HepG2 (cell line): ENCODE results near the gene CDK11B. TPM values are rescaled to one million over a fixed set of nuclear protein-coding genes. Genes with fewer than 3 reads are reported as not detected.

Experiments used
- ARNTL ChIP-seq: sonication (generic); formaldehyde crosslinking; IDR thresholded peaks from 2 replicates; pipeline ENCODE4 v1.4.0; 2020; ENCODE audit warnings: mild to moderate bottlenecking, missing genetic modification reagents
- KDM5B ChIP-seq: sonication (generic); formaldehyde crosslinking; IDR thresholded peaks from 2 replicates; pipeline ENCODE4 v1.4.0; 2020; ENCODE audit warnings: missing genetic modification reagents, mild to moderate bottlenecking, borderline replicate concordance
- KLF15 ChIP-seq: sonication (generic); formaldehyde crosslinking; IDR thresholded peaks from 2 replicates; pipeline ENCODE4 v1.8.1; 2023; ENCODE audit warnings: borderline replicate concordance, mild to moderate bottlenecking, inconsistent platforms, missing genetic modification reagents, mixed read lengths
- NFKBIZ ChIP-seq: IDR thresholded peaks from 2 replicates; pipeline ENCODE4 v1.6.1; 2018; ENCODE audit warnings: missing genetic modification reagents, missing compliant biosample characterization
- PHF8 ChIP-seq: sonication (generic); formaldehyde crosslinking; IDR thresholded peaks from 2 replicates; pipeline ENCODE4 v1.5.0; 2020; ENCODE audit warnings: missing genetic modification reagents
- PLRG1 ChIP-seq: fragments of 450-650 bp; conservative IDR thresholded peaks from 2 replicates; pipeline ENCODE4 v1.6.1; 2016
- RBM39 ChIP-seq: fragments of 200-400 bp; formaldehyde crosslinking; IDR thresholded peaks from one replicate; pipeline ENCODE4 v1.6.1; 2018; ENCODE audit warnings: antibody characterized with exemption, mild to moderate bottlenecking, low read depth, low read length; ENCODE audit not compliant: poor library complexity, severe bottlenecking
- RNF2 ChIP-seq: fragments of 450-650 bp; conservative IDR thresholded peaks from 2 replicates; pipeline ENCODE4 v1.6.1; 2016; ENCODE audit warnings: low read depth
- RXRB ChIP-seq: IDR thresholded peaks from 2 replicates; pipeline ENCODE4 v1.6.1; 2016; ENCODE audit warnings: borderline replicate concordance, missing genetic modification reagents, missing compliant biosample characterization
- SP2 ChIP-seq: sonication (generic); formaldehyde crosslinking; IDR thresholded peaks from 2 replicates; pipeline ENCODE4 v1.5.1; 2020; ENCODE audit warnings: mild to moderate bottlenecking, missing genetic modification reagents
- ZBTB21 ChIP-seq: sonication (generic); formaldehyde crosslinking; IDR thresholded peaks from 2 replicates; pipeline ENCODE4 v1.4.0; 2020; ENCODE audit warnings: missing genetic modification reagents
- ZFY ChIP-seq: sonication (generic); formaldehyde crosslinking; IDR thresholded peaks from 2 replicates; pipeline ENCODE4 v1.4.0; 2020; ENCODE audit warnings: missing genetic modification reagents
- ZIK1 ChIP-seq: sonication (generic); formaldehyde crosslinking; IDR thresholded peaks from 2 replicates; pipeline ENCODE4 v1.5.0; 2020; ENCODE audit warnings: mild to moderate bottlenecking, low read depth, missing genetic modification reagents, borderline replicate concordance
- ZNF260 ChIP-seq: sonication (generic); formaldehyde crosslinking; IDR thresholded peaks from 2 replicates; pipeline ENCODE4 v1.4.0; 2020; ENCODE audit warnings: missing genetic modification reagents, low read depth, mild to moderate bottlenecking, borderline replicate concordance
- ZNF282 ChIP-seq: fragments of 450-650 bp; IDR thresholded peaks from 2 replicates; pipeline ENCODE4 v1.6.1; 2018; ENCODE audit not compliant: partially characterized antibody
- ZNF317 ChIP-seq: sonication (generic); formaldehyde crosslinking; IDR thresholded peaks from 2 replicates; pipeline ENCODE4 v1.5.0; 2020; ENCODE audit warnings: mild to moderate bottlenecking, missing genetic modification reagents
- ZNF326 ChIP-seq: sonication (generic); formaldehyde crosslinking; IDR thresholded peaks from 2 replicates; pipeline ENCODE4 v1.4.0; 2020; ENCODE audit warnings: missing genetic modification reagents, borderline replicate concordance
- ZNF614 ChIP-seq: IDR thresholded peaks from 2 replicates; pipeline ENCODE4 v1.6.1; 2018; ENCODE audit warnings: missing biosample characterization, missing genetic modification reagents, inconsistent platforms, borderline replicate concordance
- ZSCAN30 ChIP-seq: sonication (generic); formaldehyde crosslinking; IDR thresholded peaks from 2 replicates; pipeline ENCODE4 v1.5.0; 2020; ENCODE audit warnings: mild to moderate bottlenecking, missing genetic modification reagents
- polyA plus RNA-seq, 8 experiments: library from polyadenylated mRNA; depleted of rRNA in 3 of 8; stranded (reverse) in 7 of 8; unstranded in 1 of 8; fragments of >200 nt; fragmentation: Illumina TruSeq in 4 of 8; extraction: Trizol in 4 of 8; gene quantifications; 2 replicates each; pipeline versions ENCODE4 v1.2.1 to v1.2.3, GENCODE V29; 2011 to 2016; ENCODE audit warnings: low read depth in 4 of 8, missing spikeins in 1 of 8, mixed read lengths in 1 of 8; ENCODE audit not compliant: insufficient read depth in 1 of 8
- total RNA-seq, 5 experiments: library from RNA; depleted of rRNA; stranded (reverse); fragments of >200 nt; fragmentation: Illumina TruSeq; extraction: Trizol; gene quantifications; 2 replicates each; pipeline ENCODE4 v1.2.3, GENCODE V29; 2016; ENCODE audit warnings: low read depth in 1 of 5
- TF ChIP-seq, protein P1 (sequence below): sonication (generic); formaldehyde crosslinking; IDR thresholded peaks from 2 replicates; pipeline ENCODE4 v1.4.0; 2020; ENCODE audit warnings: missing genetic modification reagents, borderline replicate concordance
- TF ChIP-seq, protein P2 (sequence below): sonication (generic); formaldehyde crosslinking; IDR thresholded peaks from 2 replicates; pipeline ENCODE4 v1.5.0; 2020; ENCODE audit warnings: missing genetic modification reagents, mild to moderate bottlenecking, borderline replicate concordance
- TF ChIP-seq, protein P3 (sequence below): sonication (generic); formaldehyde crosslinking; IDR thresholded peaks from 2 replicates; pipeline ENCODE4 v1.5.0; 2020; ENCODE audit warnings: mild to moderate bottlenecking, missing genetic modification reagents
- TF ChIP-seq, protein P4 (sequence below): sonication (generic); formaldehyde crosslinking; IDR thresholded peaks from 2 replicates; pipeline ENCODE4 v1.8.0; 2022; ENCODE audit warnings: missing genetic modification reagents, low read depth, mild to moderate bottlenecking, borderline replicate concordance
- TF ChIP-seq, protein P5 (sequence below): sonication (generic); formaldehyde crosslinking; IDR thresholded peaks from 2 replicates; pipeline ENCODE4 v1.5.0; 2020; ENCODE audit warnings: missing genetic modification reagents, mild to moderate bottlenecking, borderline replicate concordance

The CDK11B gene
- total and polyA plus RNA-seq, 2 of the 13 experiments (the other 11 are each of a cell fraction or from before 2014, with no cell fraction given) = 3.6 to 15.1 TPM

GRCh38 chr1:1678581-1679380 lies 20.0 kb upstream of the CDK11B start (continued):
- TF ChIP-seq RNF2 (no peak), ZIK1 (CRISPR knock-in tag) (no peak), ARNTL (CRISPR knock-in tag) (0 out of 2 replicates have a peak, but pooled peaks have one; percentile 27), ZNF282 (no peak), KLF15 (CRISPR knock-in tag) (0 out of 2 replicates have a peak, but pooled peaks have one; percentile 50), NFKBIZ (peak; percentile 52; the same call in 1 of the 2 replicates), KDM5B (peak; percentile 90; the same call in 1 of the 2 replicates), ZFY (CRISPR knock-in tag) (peak; percentile 94), RXRB (CRISPR knock-in tag) (peak; percentile 87), ZSCAN30 (CRISPR knock-in tag) (no peak), PLRG1 (no peak), ZBTB21 (CRISPR knock-in tag) (peak; percentile 42; the same call in 1 of the 2 replicates), SP2 (CRISPR knock-in tag) (no peak), RBM39 (no peak), PHF8 (CRISPR knock-in tag) (peak; percentile 67), ZNF614 (CRISPR knock-in tag) (peak; percentile 100), ZNF326 (no peak), ZNF260 (CRISPR knock-in tag) (no peak), ZNF317 (0 out of 2 replicates have a peak, but pooled peaks have one; percentile 46)
- TF ChIP-seq, protein P1, sequence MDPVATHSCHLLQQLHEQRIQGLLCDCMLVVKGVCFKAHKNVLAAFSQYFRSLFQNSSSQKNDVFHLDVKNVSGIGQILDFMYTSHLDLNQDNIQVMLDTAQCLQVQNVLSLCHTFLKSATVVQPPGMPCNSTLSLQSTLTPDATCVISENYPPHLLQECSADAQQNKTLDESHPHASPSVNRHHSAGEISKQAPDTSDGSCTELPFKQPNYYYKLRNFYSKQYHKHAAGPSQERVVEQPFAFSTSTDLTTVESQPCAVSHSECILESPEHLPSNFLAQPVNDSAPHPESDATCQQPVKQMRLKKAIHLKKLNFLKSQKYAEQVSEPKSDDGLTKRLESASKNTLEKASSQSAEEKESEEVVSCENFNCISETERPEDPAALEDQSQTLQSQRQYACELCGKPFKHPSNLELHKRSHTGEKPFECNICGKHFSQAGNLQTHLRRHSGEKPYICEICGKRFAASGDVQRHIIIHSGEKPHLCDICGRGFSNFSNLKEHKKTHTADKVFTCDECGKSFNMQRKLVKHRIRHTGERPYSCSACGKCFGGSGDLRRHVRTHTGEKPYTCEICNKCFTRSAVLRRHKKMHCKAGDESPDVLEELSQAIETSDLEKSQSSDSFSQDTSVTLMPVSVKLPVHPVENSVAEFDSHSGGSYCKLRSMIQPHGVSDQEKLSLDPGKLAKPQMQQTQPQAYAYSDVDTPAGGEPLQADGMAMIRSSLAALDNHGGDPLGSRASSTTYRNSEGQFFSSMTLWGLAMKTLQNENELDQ (CRISPR knock-in tag) = no peak
- TF ChIP-seq, protein P2, sequence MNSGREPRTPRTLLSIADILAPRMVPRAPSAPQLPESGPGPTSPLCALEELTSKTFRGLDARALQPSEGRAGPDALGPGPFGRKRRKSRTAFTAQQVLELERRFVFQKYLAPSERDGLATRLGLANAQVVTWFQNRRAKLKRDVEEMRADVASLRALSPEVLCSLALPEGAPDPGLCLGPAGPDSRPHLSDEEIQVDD (CRISPR knock-in tag) = no peak
- TF ChIP-seq, protein P3, sequence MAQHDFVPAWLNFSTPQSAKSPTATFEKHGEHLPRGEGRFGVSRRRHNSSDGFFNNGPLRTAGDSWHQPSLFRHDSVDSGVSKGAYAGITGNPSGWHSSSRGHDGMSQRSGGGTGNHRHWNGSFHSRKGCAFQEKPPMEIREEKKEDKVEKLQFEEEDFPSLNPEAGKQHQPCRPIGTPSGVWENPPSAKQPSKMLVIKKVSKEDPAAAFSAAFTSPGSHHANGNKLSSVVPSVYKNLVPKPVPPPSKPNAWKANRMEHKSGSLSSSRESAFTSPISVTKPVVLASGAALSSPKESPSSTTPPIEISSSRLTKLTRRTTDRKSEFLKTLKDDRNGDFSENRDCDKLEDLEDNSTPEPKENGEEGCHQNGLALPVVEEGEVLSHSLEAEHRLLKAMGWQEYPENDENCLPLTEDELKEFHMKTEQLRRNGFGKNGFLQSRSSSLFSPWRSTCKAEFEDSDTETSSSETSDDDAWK (CRISPR knock-in tag) = no peak
- TF ChIP-seq, protein P4, sequence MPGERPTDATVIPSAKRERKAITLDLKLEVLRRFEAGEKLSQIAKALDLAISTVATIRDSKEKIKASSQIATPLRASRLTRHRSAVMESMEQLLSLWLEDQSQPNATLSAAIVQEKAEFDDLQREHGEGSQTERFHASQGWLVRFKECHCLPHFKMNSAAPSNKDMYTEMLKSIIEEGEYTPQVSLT (CRISPR knock-in tag) = no peak
- TF ChIP-seq, protein P5, sequence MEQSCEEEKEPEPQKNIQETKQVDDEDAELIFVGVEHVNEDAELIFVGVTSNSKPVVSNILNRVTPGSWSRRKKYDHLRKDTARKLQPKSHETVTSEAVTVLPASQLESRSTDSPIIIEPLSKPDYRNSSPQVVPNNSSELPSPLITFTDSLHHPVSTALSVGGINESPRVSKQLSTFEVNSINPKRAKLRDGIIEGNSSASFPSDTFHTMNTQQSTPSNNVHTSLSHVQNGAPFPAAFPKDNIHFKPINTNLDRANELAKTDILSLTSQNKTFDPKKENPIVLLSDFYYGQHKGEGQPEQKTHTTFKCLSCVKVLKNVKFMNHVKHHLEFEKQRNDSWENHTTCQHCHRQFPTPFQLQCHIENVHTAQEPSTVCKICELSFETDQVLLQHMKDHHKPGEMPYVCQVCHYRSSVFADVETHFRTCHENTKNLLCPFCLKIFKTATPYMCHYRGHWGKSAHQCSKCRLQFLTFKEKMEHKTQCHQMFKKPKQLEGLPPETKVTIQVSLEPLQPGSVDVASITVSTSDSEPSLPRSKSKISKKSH (CRISPR knock-in tag) = peak; percentile 68
